Endodermal cell (in vitro differentiated cells): ENCODE data around the gene MIER2. TPM values are rescaled to one million over a fixed set of nuclear protein-coding genes. Genes with fewer than 3 reads are reported as not detected.

Experiments used
- DNase-seq: peaks from one replicate; pipeline ENCODE4 v3.0.0-alpha.2; 2017
- H3K27ac ChIP-seq: 2 replicates; pipeline ENCODE4 v1.5.1; 2013; ENCODE audit warnings: mild to moderate bottlenecking, low read depth, low read length, moderate library complexity
- H3K27me3 ChIP-seq: 2 replicates; pipeline ENCODE4 v1.6.1; 2013; ENCODE audit warnings: mild to moderate bottlenecking, low read length, moderate library complexity; ENCODE audit not compliant: insufficient read depth, control insufficient read depth, poor library complexity, severe bottlenecking
- H3K36me3 ChIP-seq: 2 replicates; pipeline ENCODE4 v1.7.0; 2013; ENCODE audit warnings: mild to moderate bottlenecking, low read length, moderate library complexity; ENCODE audit not compliant: control insufficient read depth, insufficient read depth
- H3K4me1 ChIP-seq: one replicate; pipeline ENCODE4 v1.7.0; 2013; ENCODE audit warnings: low read length; ENCODE audit not compliant: control insufficient read depth, insufficient read depth
- H3K4me3 ChIP-seq: 2 replicates; pipeline ENCODE4 v1.5.1; 2013; ENCODE audit warnings: mild to moderate bottlenecking, low read length, moderate library complexity
- H3K9ac ChIP-seq: 2 replicates; pipeline ENCODE4 v1.6.1; 2013; ENCODE audit warnings: mild to moderate bottlenecking, low read length, moderate library complexity; ENCODE audit not compliant: poor library complexity, severe bottlenecking; ENCODE audit errors: extremely low read depth
- H3K9me3 ChIP-seq: 2 replicates; pipeline ENCODE4 v1.6.1; 2013; ENCODE audit warnings: mild to moderate bottlenecking, low read length, moderate library complexity; ENCODE audit not compliant: control insufficient read depth
- H3K27ac Mint-ChIP-seq: 2 replicates; pipeline ENCODE4 v1.8.0; 2020; ENCODE audit warnings: mixed read lengths
- H3K27me3 Mint-ChIP-seq: 2 replicates; pipeline ENCODE4 v1.8.0; 2021; ENCODE audit warnings: mild to moderate bottlenecking, mixed read lengths; ENCODE audit not compliant: insufficient read depth
- H3K36me3 Mint-ChIP-seq: 2 replicates; pipeline ENCODE4 v1.8.0; 2020; ENCODE audit warnings: low read depth, mixed read lengths
- H3K4me1 Mint-ChIP-seq: 2 replicates; pipeline ENCODE4 v1.8.0; 2020; ENCODE audit warnings: mixed read lengths
- H3K4me3 Mint-ChIP-seq: 2 replicates; pipeline ENCODE4 v1.8.0; 2020; ENCODE audit warnings: mild to moderate bottlenecking, moderate library complexity, mixed read lengths
- H3K9me3 Mint-ChIP-seq: 2 replicates; pipeline ENCODE4 v1.8.0; 2020; ENCODE audit warnings: mild to moderate bottlenecking, mixed read lengths
- CTCF ChIP-seq: fragments of 200-600 bp; sonication (generic); conservative IDR thresholded peaks from 2 replicates; pipeline ENCODE4 v1.5.0; 2021; ENCODE audit warnings: antibody characterized with exemption, mild to moderate bottlenecking
- WGBS, 2 experiments: methylation state at CpG; one replicate each; pipeline versions ENCODE4 v1.1.5 to v1.1.7; 2013; ENCODE audit warnings: missing lambda C conversion rate in 2 of 2, mixed read lengths in 1 of 2; ENCODE audit not compliant: insufficient coverage in 1 of 2, insufficient read length in 1 of 2; 5-methylcytosine and 5-hydroxymethylcytosine counted together
- total RNA-seq, 2 donors: library from RNA; stranded (reverse); fragmentation: NEBNext Ultra II Directional in 1 of 2; extraction: Animal tissue kit (Norgen Biotek cat#: 25700) in 1 of 2; gene quantifications; 2 replicates in 1 of 2; 3 replicates in 1 of 2; pipeline ENCODE4 v1.2.1, GENCODE V29; 2021

The MIER2 gene
- total RNA-seq, 2 donors from 2014 or later = 50.5 to 51.3 TPM

DNA sequence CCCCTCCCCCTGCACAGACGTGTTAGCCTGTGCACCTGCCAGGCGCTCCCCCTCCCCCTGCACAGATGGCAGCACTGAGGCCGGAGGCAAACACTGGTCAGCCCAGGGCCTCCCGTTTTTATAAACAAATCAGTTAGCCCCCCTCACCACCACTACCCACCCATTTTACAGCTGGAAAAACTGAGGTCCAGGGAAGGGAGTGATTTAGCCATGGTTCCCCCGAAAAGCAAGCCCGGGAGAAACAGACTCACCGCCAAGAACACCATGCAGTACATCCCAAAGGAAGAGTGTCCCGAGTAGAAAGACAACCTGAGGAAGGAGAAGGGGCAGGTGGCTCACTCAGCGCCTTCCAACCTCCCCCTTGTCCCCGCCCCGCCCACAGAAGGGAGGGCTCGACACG is 62.1 kb downstream of the MIER2 start:
- Mint-ChIP-seq H3K27me3 (no peaks in the 10 kb centered on the region), H3K27ac (no peak overlapping the region), H3K4me1 (peaks cover 13% of the 10 kb centered on the region), H3K4me3 (no peak overlapping the region), H3K36me3 (peaks cover 49% of the 10 kb centered on the region), H3K9me3 (no peaks in the 10 kb centered on the region)
- no peaks in the 10 kb centered on the region for H3K4me1 ChIP-seq
- H3K9ac ChIP-seq = no peak overlapping the region
- no peaks in the 10 kb centered on the region for H3K27me3 ChIP-seq
- H3K27ac ChIP-seq = no peak overlapping the region
- no peak for DNase-seq
- no peak overlapping the region for H3K4me3 ChIP-seq
- 86 to 91% methylated on average over 7 to 13 of the region's 13 CpGs for WGBS, 2 experiments
- TF ChIP-seq CTCF = no peak
- H3K9me3 ChIP-seq = no peaks in the 10 kb centered on the region
- H3K36me3 ChIP-seq = peaks cover 6% of the 10 kb centered on the region

DNA sequence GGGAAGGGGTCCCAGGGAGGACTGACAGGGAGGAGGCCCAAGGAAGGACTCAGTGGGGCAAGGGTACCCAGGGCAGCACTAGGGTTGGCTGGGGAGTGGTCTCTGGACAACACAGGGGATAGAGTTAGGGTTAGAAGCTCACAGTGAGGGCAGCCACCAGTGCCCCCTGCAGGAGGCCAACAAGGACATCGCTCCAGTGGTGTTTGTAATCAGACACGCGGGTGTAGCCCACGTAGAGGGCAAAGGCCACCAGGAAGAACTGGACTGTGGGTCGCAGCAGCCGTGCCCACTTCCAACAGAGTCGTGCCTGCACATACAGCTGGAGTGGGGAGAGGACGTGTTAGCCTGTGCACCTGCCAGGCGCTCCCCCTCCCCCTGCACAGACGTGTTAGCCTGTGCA is 62.6 kb downstream of the MIER2 start:
- Mint-ChIP-seq H3K27ac (no peak overlapping the region), H3K9me3 (no peaks in the 10 kb centered on the region), H3K27me3 (no peaks in the 10 kb centered on the region), H3K4me1 (peaks cover 16% of the 10 kb centered on the region), H3K4me3 (no peak overlapping the region), H3K36me3 (peaks cover 45% of the 10 kb centered on the region)
- 90 to 94% methylated on average over 4 to 9 of the region's 10 CpGs for WGBS, 2 experiments
- H3K4me1 ChIP-seq = no peaks in the 10 kb centered on the region
- no peak overlapping the region for H3K27ac ChIP-seq
- TF ChIP-seq CTCF = peak; percentile 59
- H3K9me3 ChIP-seq = no peaks in the 10 kb centered on the region
- H3K9ac ChIP-seq = no peak overlapping the region
- H3K36me3 ChIP-seq = peaks cover 4% of the 10 kb centered on the region
- no peaks in the 10 kb centered on the region for H3K27me3 ChIP-seq
- peak; percentile 48 for DNase-seq
- H3K4me3 ChIP-seq = no peak overlapping the region

DNA sequence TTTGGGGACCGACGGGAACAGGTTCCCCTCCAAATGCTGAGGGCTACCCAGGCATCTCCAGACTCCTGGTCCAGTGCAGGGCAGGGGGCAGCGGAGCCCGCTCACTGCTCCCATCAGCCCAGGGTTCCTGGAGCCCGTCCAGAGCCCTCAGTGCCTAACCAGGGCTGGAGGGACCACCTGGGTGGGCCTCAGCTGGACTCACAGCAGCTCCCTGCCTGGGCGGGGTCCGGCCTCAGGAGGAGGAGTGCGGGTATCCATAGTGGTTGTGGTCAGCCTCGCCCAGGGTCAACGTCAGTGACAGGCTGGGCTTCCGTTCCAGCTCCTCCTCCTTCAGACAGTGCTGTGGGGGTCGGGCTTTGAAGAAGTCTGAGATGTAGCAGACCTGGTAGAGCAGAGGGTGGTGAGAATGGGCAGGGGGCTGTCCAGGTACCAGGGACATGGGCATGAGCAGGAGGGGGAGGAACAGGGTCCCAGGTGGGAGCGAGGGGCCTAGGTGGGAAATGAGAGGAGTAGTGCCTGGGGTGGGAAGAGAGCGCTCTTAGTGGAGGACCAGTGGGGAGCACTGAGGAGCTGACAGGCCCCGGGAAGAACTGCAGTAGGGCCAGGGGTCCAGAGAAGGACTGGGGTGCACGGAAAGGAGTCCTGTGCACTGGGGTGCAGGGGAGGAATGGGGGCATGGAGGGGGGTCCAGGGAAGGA is 63.3 kb downstream of the MIER2 start:
- Mint-ChIP-seq H3K27me3 (no peaks in the 10 kb centered on the region), H3K9me3 (no peaks in the 10 kb centered on the region), H3K4me1 (peaks cover 16% of the 10 kb centered on the region), H3K27ac (no peak overlapping the region), H3K36me3 (peaks cover 41% of the 10 kb centered on the region), H3K4me3 (no peak overlapping the region)
- WGBS, 2 experiments = 91 to 95% methylated on average over 9 to 16 of the region's 16 CpGs
- no peak overlapping the region for H3K27ac ChIP-seq
- no peaks in the 10 kb centered on the region for H3K36me3 ChIP-seq
- no peak overlapping the region for H3K9ac ChIP-seq
- no peak overlapping the region for H3K4me3 ChIP-seq
- no peaks in the 10 kb centered on the region for H3K4me1 ChIP-seq
- H3K9me3 ChIP-seq = no peaks in the 10 kb centered on the region
- H3K27me3 ChIP-seq = no peaks in the 10 kb centered on the region
- no peak for DNase-seq
- TF ChIP-seq CTCF = no peak
